Esophagus squamous epithelium (tissue), 4 donors: ENCODE results near the gene BCL6.

Source experiments
- CTCF ChIP-seq, 6 experiments: fragments of 450-650 bp in 4 of 6; fragments of 200-600 bp in 2 of 6; sonication (generic) in 2 of 6; IDR thresholded peaks; one replicate each; pipeline ENCODE4 v1.5.1; 2016 to 2019; ENCODE audit warnings: antibody characterized with exemption in 6 of 6, mild to moderate bottlenecking in 4 of 6, moderate library complexity in 4 of 6
- POLR2A ChIP-seq, 4 donors: fragments of 450-650 bp; IDR thresholded peaks; one replicate each; pipeline ENCODE4 v1.6.1; 2017; ENCODE audit warnings: antibody characterized with exemption in 4 of 4, mild to moderate bottlenecking in 4 of 4, moderate library complexity in 3 of 4

- no peak for TF ChIP-seq CTCF (IDR thresholded peaks at IDR 0.05)
- no peak for TF ChIP-seq POLR2A (IDR thresholded peaks at IDR 0.05)
These were observed 24.5 kb upstream of the BCL6 start for GRCh38 chr3:187769771-187770170.
